ENCODE measurements around the gene CST6. TPM values are rescaled to one million over a fixed set of nuclear protein-coding genes. Genes with fewer than 3 reads are reported as not detected.

The CST6 gene
- total RNA-seq, 2 donors from 2014 or later: not detected

- intact Hi-C loops (cut with DNase I): loop anchor here (10.0 kb wide), 1 partner anchor 267 kb away; the partner anchor contains the start of gene RNASEH2C
- TF ChIP-seq CTCF (IDR thresholded peaks at IDR 0.05): no peak
- no peaks in the 10 kb centered on the region for H3K9me3 ChIP-seq
- no peaks in the 10 kb centered on the region for H3K27me3 ChIP-seq
- no peak for DNase-seq
- no peak overlapping the region for H3K9ac ChIP-seq (ENCODE audit: low read depth in 2 of 2, low read length in 2 of 2)
- no peaks in the 10 kb centered on the region for H3K4me1 ChIP-seq
- H3K4me3 ChIP-seq: no peak overlapping the region
- no peak overlapping the region for H3K27ac ChIP-seq
- no peaks in the 10 kb centered on the region for H3K36me3 ChIP-seq
These were observed 19.8 kb upstream of the CST6 start for GRCh38 chr11:65992056-65992455.

GRCh38 chr11:65997286-65997685 is 14.5 kb upstream of the CST6 start:
- Histone ChIP-seq H3K9ac (ENCODE audit: low read depth in 2 of 2, low read length in 2 of 2) (no peak overlapping the region), H3K36me3 (peaks cover 20% of the 10 kb centered on the region), H3K4me1 (peaks cover 3% of the 10 kb centered on the region), H3K27ac (no peak overlapping the region), H3K4me3 (no peak overlapping the region), H3K9me3 (no peaks in the 10 kb centered on the region), H3K27me3 (no peaks in the 10 kb centered on the region)
- no peak for DNase-seq
- TF ChIP-seq CTCF (IDR thresholded peaks at IDR 0.05): no peak
- intact Hi-C loops (cut with DNase I): loop anchor here (10.0 kb wide), 1 partner anchor 272 kb away; the partner anchor contains the start of gene RNASEH2C

- peak within 1 kb of the TSS; percentile 71 for H3K4me3 ChIP-seq
These were observed 9.7 kb upstream of the CST6 start, which contains the start of the genes BANF1 and EIF1AD for GRCh38 chr11:66001942-66002647. Gene BANF1, plus strand, starts transcription at chr11:66002503. Its CDS starts 748 bp downstream, at chr11:66003251. Gene EIF1AD, minus strand, starts transcription at chr11:66002157. Its CDS starts 1,768 bp downstream, at chr11:66000389.

GRCh38 chr11:66002648-66003225 is 9.1 kb upstream of the CST6 start:
- Histone ChIP-seq H3K4me3 (peak overlapping the region; percentile 71), H3K9ac (ENCODE audit: low read depth in 2 of 2, low read length in 2 of 2) (peak overlapping the region; percentile 85 to 99), H3K27me3 (no peaks in the 10 kb centered on the region), H3K9me3 (no peaks in the 10 kb centered on the region), H3K27ac (peak overlapping the region; percentile 93), H3K4me1 (peaks cover 6% of the 10 kb centered on the region), H3K36me3 (peaks cover 20% of the 10 kb centered on the region)
- intact Hi-C loops (cut with DNase I): loop anchor here (5.0 kb wide), 1 partner anchor 40 kb away; the partner anchor contains the start of gene SART1
- no peak for TF ChIP-seq CTCF (IDR thresholded peaks at IDR 0.05)
- peak; percentile 67 for DNase-seq

More at GRCh38 chr11:66001942-66002647, 9.7 kb upstream of the CST6 start, which contains the start of the genes BANF1 and EIF1AD:
- peak within 1 kb of the TSS; percentile 85 to 99 for H3K9ac ChIP-seq (ENCODE audit: low read depth in 2 of 2, low read length in 2 of 2)
- TF ChIP-seq CTCF (IDR thresholded peaks at IDR 0.05): no peak
- no peaks in the 10 kb centered on the region for H3K27me3 ChIP-seq
- intact Hi-C loops (cut with DNase I): loop anchor here (5.0 kb wide), 1 partner anchor 40 kb away; the partner anchor contains the start of gene SART1
- peaks cover 6% of the 10 kb centered on the region for H3K4me1 ChIP-seq
- H3K36me3 ChIP-seq: peaks cover 20% of the 10 kb centered on the region
- DNase-seq: peak; percentile 95
- peak within 1 kb of the TSS; percentile 93 for H3K27ac ChIP-seq
- no peaks in the 10 kb centered on the region for H3K9me3 ChIP-seq

GRCh38 chr11:66003291-66003690 is 8.5 kb upstream of the CST6 start:
- DNase-seq: no peak
- TF ChIP-seq CTCF (IDR thresholded peaks at IDR 0.05): no peak
- H3K27me3 ChIP-seq: no peaks in the 10 kb centered on the region
- H3K9ac ChIP-seq (ENCODE audit: low read depth in 2 of 2, low read length in 2 of 2): peak overlapping the region; percentile 85 to 99
- peak overlapping the region; percentile 93 for H3K27ac ChIP-seq
- peaks cover 17% of the 10 kb centered on the region for H3K36me3 ChIP-seq
- H3K9me3 ChIP-seq: no peaks in the 10 kb centered on the region
- H3K4me1 ChIP-seq: peaks cover 6% of the 10 kb centered on the region
- H3K4me3 ChIP-seq: peak overlapping the region; percentile 71
- intact Hi-C loops (cut with DNase I): loop anchor here (5.0 kb wide), 1 partner anchor 41 kb away; the partner anchor contains the start of gene SART1
